Stimulated activated CD8-positive, alpha-beta memory T cell treated with anti-CD3 and anti-CD28 coated beads, Interleukin-2, amount 100 ng/mL, for 48 hours (primary cell): ENCODE results near the gene SNIP1.
A peak's percentile ranks its signal among the peaks of the same experiment; 100 is the strongest.
"Not testable (repeated sequence)": the region's sequence is repeated elsewhere in the genome, so short reads cannot be mapped to it uniquely, and the experiment has no call there.

ENCODE experiments used
- DNase-seq, 2 donors: peaks; one replicate each; pipeline ENCODE4 v3.0.0-alpha.2; 2020; ENCODE audit warnings: low read depth in 2 of 2

The SNIP1 gene

GRCh38 chr1:37553927-37554808 is at the start of gene SNIP1:
Gene SNIP1 (minus strand): TSS chr1:37554293. CDS start chr1:37554229, 64 bp downstream.
- DNase-seq: peak; percentile 73 to 82

GRCh38 chr1:37602750-37603694 is 48.9 kb upstream of the SNIP1 start:
- DNase-seq: peak in 1 of 2 donors; percentile 3

- DNase-seq: no peak
Measured at GRCh38 chr1:37601441-37601840, 47.3 kb upstream of the SNIP1 start.

GRCh38 chr1:37599940-37600339 is 45.8 kb upstream of the SNIP1 start:
- no peak for DNase-seq

GRCh38 chr1:37596182-37596667 is 42.1 kb upstream of the SNIP1 start:
- no peak for DNase-seq

- peak; percentile 95 to 96 for DNase-seq
Measured at GRCh38 chr1:37595440-37596181, 41.5 kb upstream of the SNIP1 start, which contains the start of gene GNL2. Gene GNL2 (minus strand): TSS chr1:37595937. CDS start chr1:37595822, 115 bp downstream.

GRCh38 chr1:37593726-37594125 is 39.6 kb upstream of the SNIP1 start:
- no peak for DNase-seq

- DNase-seq: no peak
Measured at GRCh38 chr1:37588939-37589338, 34.8 kb upstream of the SNIP1 start.

- DNase-seq: not testable (repeated sequence)
Measured at GRCh38 chr1:37584544-37584943, 30.5 kb upstream of the SNIP1 start.

GRCh38 chr1:37575692-37576091 is 21.6 kb upstream of the SNIP1 start:
- no peak for DNase-seq

GRCh38 chr1:37574834-37575480 is 20.9 kb upstream of the SNIP1 start:
- DNase-seq: no peak

GRCh38 chr1:37570528-37571334 is 16.6 kb upstream of the SNIP1 start:
- DNase-seq: no peak

- no peak for DNase-seq
Measured at GRCh38 chr1:37567023-37567422, 12.9 kb upstream of the SNIP1 start.

- DNase-seq: no peak
Measured at GRCh38 chr1:37564892-37565291, 10.8 kb upstream of the SNIP1 start.

GRCh38 chr1:37562984-37563383 is 8.9 kb upstream of the SNIP1 start:
- DNase-seq: no peak

- peak; percentile 4 to 16 for DNase-seq
Measured at GRCh38 chr1:37561133-37562132, 7.3 kb upstream of the SNIP1 start.

GRCh38 chr1:37560401-37561132 is 6.5 kb upstream of the SNIP1 start:
- DNase-seq: no peak

GRCh38 chr1:37559957-37560379 is 5.9 kb upstream of the SNIP1 start:
- not testable (repeated sequence) for DNase-seq
